Stimulated activated CD4-positive, alpha-beta T cell treated with anti-CD3 and anti-CD28 coated beads, Interleukin-15, amount 100 ng/mL, for 24 hours (primary cell): Measurements from ENCODE around the gene LRRC3C.
"Not testable (repeated sequence)": the region's sequence is repeated elsewhere in the genome, so short reads cannot be mapped to it uniquely, and the experiment has no call there.

Source experiments
- DNase-seq: peaks from one replicate; pipeline ENCODE4 v3.0.0-alpha.2; 2020

Gene LRRC3C

DNA sequence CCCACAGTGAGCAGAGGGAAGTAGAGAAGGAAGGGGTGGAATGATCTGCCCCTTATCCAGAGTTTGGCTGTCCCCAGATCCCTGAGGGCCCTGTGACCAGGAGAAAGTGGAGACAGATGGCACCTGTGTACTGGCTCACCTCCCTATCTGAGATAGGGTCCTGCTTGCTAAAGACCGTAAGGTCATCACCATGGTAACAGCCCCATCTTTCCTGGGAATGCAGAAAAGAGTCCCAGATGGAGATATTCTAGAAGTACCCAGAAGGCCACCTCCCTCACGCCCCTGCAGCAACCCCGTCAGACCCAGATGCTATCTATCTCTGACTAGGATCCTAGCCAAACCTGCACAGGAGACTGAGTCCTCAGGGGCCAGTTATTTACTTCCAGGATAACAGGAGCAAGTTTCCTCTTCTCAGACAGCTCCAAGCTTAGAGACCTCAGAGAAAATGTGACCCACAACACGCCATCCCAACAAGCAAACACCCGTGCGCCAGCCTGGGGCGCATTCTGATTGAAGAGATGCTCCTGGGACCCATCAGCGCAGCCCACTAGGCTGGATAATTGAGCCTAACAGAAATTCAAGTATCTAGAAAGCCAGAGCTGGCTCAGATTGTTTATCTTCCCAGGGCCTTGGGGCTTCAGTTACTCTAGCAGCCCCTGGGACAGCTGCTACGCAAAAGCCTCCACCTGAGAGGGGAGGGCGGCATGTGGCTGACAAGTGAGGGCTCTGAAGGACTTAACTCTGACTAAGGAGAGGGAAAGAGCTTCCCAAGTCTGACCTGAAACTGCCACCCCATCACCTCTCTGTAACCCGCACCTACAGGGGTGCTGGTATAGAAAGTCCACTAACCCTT lies 2.0 kb upstream of the LRRC3C start:
- no peak for DNase-seq

DNA sequence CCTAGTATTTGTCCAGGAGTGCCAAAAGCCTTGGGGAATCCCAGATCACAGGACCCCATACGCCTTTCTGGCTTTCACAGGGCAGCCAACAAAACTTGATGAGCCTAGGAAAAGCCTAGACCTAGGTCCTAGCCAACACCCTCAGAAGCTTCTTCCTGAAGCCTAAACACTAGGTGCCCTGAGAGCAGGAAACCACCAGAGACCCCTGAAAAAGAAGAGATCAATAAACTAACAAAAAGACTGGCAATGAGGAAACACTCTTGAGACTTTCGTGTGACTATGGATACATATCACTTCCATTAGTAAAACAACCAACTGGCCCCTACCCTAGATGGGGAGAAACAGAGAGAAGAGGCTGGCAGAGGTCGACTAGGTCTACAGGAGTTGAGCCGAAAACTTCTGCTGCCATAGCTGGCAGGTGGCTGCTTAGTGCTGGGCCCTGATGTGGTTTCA lies 1.4 kb upstream of the LRRC3C start:
- no peak for DNase-seq

DNA sequence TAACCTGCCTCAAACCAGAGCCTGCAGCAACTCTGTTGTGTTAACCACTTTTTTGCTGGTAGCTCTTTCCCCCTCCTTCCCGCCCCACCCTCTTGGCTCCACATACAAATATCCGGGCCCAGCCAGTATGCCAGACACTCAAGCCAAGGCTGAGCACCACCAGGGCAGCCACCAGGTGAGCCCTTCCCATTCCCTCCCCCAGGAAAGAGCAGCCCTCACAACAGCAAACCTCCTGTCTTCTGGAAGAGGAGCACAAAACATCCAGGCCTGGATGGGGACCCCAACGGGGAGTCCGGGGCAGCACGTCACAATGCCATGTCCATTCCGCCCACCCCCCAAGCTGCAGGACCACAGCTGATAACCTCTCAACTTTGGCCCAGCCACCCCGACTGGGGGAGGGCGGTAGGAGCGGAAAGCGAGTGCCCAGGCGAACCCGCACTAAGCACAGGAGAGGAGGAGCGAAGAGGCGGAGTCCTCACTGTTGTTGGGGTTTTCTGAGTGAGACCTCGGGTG lies 888 bp upstream of the LRRC3C start:
- DNase-seq: peak; percentile 72

DNA sequence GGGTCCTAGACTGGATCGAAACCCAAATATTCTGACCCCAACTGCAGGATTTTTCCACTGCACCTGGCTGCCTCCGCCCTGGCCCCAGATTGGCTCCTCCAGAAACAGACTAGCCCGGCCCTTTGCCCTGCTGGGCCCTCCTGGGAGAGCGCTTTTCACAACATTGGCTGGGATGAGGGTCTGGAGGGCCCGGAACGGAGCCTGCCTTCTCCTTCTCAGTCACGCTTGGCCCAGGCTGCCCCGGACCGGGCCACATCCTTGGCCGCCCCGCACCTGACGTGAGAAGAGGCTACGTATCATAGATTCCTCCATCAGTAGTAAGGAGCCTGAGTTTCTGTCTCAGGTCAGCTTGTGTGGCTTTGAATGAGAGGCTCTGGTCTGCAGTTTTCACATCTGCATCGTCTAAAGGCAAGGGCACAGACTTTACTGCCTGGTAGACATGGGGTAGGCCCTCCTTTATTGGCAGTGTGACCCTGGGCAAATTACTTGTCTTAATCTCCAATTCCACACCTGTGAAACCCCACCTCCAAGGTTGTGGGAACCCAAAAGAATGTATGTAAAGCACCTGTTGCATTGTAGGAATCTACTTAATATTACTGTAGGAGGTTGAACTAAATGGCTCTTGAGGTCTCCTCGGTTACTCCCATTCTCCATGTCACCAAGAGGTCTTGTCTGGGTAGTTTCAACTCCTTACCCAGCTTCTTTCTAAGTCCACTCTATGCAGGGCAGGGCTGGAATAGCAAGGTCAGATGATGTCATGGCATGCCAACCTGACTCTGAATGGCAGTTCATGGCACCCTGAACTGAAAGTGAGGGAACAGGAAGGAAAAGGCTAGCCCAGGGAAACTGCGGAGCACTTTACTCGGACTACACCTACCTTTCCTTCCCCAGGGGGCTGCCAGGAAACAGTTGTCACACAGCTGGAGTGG lies 661 bp downstream of the LRRC3C start:
- DNase-seq: no peak

DNA sequence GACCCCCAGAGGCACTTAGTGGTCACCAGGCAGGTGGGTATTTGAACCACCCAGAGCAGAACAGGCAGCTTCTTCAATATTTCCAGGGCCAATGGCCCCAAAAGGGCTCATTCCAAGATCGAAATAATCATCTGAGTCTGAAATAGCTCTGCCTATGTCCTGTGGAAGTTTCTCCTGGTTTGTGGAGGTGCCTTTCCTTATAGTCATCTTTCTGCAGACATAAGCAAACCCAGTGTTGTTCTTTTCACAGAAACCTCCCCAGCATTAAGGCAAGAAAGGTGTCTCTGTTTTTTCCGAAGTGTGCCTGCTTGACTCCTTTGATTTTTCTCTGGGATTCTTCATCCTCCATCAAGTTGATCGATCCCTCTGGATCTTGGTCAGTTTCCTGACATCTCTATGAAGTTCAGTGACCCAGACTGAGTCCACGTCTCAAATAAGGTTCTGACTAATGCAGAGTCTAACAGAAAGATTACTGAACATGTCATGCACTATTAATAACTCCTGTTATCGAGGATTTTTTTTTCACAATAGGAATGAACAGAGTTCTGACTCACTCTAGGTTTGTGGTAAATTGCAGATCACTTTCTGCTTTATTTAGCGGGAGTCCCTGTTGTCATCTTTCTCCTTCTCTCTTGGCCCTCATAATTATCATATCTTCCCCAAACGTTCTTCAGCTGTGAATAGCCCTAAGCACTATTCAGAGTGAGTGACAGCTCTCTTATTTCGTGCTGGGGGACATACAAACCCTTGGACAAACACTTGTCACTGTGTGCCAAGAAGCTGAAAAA lies 1.5 kb downstream of the LRRC3C start:
- DNase-seq: no peak

DNA sequence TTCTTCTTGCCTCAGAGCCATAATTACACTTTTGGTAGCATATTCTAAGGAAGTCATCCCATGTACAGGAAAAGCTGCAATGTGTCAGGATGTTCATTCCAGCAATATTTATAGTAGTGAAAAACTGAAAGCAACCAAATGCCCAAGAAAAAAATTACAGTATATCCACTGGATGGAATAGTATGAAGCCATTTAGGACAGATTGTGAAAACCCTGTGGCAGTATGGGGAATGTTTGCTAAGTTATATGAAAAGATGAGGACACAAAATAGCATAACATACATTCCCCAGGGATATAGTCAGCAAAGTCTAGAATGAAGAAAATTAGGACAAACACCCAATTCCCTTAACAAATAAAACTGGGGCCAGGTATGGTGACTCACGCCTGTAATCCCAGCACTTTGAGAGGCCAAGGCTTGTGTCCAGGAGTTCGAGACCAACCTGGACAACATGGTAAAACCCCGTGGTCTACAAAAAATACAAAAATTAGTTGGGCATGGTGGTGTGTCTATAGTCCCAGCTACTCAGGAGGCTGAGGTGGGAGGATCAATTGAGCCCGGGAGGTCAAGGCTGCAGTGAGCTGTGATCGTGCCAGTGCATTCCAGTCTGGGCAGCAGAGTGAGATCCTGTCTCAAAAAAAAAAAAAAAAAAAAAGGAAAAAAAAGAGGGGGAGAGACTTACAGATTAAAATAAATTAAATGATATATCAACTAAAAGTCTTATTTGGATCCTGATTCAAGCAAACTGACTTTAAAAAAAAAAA lies 2.3 kb downstream of the LRRC3C start:
- DNase-seq: no peak

DNA sequence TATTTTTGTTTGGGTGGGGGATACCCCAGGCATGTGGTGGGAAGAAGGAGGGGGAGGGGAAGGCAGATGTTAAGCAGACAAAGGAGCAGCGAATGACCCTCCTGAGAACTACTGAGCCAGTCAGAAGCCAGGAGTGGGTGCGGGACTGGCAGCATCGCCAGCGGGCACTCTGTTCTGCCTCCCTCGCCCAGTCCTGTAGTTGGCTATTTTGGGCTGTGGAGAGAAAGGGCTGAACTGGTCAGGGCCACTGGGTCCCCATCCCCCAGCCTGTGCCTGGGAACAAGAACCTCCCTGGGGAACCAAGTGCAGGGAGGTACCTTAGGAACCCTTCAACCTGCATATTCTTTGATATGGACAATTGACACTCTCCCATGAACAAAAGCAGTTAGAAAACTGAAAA lies 6.4 kb downstream of the LRRC3C start:
- no peak for DNase-seq

DNA sequence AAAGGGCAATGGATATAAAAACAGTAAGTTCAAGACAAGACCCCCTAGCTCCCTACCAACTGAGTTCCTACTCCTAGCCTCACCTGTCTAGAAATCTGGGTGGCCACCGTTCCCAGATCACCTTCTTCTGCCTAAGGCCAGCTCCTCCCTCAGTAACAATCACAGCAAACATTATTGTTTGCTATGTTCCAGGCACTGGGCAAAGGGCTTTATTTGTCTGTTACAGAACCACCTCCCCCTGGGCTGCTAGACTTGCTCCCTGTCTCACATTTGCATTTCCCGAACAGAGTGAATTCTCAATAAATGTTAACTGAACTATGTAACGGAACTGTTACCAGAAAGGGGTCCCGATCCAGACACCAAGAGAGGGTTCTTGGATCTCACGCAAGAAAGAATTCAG lies 6.8 kb downstream of the LRRC3C start:
- DNase-seq: no peak

DNA sequence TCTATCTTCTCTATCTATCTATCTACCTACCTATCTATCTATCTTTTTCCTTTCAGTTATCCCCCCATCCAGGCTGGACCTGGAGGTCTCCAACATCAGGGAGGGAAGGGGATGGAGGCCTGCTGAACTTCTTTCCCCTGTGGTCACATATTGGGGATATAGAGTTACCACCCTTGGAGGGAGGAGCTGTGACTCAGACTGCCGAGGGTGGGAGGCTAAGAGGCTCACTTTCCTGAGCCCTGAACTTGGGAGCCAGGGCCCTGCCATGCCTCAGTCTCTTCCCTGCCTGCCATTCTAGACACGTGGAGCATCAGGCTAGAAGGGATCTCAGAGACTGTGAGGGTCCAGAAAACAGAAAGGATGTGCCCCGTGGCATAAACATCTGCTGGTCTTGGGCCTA lies 8.4 kb downstream of the LRRC3C start:
- DNase-seq: no peak

DNA sequence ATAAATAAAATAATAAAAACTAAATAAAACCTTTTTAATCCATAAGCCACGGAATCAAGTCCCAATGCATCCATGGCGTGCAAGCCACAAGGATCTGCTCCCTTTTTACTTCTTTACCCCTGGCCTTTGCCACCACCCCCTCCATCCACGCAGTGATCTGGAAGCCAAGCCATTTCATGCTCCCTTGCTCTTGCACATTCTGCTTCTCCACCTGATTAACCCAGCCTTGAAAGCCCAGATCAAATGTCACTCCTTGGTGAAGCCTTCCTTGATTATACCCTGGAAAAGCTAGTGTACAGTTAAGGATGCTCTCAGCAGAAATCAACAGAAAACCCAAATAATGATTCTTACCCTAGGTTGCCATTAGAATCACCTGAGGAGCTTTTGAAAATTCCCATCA lies 9.9 kb downstream of the LRRC3C start:
- no peak for DNase-seq

DNA sequence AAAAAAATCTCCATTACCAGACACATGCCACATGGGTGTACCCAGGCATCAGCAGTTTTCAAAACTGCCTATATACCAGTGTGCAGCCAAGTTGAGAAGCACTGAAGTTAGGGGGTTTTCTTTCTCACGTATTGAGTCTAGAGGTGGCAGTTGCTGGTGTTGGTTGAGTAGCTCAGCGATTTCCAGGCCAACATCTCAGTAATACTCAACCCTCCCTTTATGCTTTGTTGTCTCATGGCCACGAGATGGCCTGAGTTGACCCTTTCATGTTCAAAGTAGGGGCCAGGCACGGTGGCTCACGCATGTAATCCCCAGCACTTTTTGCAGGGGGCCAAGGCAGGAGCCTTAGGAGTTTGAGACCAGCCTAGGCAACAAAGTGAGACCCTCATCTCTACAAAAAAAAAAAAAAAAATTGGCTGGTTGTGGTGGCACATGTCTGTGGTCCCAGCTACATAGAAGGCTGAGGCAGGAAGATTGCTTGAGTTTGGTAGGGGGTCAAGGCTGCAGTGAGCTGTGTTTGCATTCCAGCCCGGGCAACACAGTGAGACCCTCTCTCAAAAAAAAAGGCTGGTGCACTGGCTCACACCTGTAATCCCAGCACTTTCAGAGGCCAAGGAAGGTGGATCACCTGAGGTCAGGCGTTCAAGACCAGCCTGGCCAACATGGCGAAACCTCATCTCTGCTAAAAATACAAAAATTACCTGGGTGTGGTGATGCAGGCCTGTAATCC lies 10.8 kb downstream of the LRRC3C start:
- no peak for DNase-seq

DNA sequence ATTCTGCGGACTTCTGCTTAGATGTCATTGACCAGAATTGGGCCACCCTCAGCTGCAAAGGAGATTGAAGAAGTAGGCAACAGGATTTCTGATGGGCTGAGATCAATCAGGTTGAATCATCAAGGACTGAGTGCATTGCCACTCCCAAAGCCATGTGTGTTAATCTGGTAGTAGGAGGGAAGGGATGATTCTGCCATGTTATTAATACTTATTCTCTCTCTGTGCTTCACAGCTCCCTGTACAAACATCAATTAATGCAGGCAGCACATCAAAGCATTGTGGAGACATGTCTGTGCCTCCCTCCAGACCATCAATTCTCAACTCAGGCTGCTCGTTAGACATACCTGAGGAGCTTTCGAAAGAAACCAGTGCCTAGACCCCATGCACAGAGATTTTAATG lies 11.6 kb downstream of the LRRC3C start:
- DNase-seq: no peak

DNA sequence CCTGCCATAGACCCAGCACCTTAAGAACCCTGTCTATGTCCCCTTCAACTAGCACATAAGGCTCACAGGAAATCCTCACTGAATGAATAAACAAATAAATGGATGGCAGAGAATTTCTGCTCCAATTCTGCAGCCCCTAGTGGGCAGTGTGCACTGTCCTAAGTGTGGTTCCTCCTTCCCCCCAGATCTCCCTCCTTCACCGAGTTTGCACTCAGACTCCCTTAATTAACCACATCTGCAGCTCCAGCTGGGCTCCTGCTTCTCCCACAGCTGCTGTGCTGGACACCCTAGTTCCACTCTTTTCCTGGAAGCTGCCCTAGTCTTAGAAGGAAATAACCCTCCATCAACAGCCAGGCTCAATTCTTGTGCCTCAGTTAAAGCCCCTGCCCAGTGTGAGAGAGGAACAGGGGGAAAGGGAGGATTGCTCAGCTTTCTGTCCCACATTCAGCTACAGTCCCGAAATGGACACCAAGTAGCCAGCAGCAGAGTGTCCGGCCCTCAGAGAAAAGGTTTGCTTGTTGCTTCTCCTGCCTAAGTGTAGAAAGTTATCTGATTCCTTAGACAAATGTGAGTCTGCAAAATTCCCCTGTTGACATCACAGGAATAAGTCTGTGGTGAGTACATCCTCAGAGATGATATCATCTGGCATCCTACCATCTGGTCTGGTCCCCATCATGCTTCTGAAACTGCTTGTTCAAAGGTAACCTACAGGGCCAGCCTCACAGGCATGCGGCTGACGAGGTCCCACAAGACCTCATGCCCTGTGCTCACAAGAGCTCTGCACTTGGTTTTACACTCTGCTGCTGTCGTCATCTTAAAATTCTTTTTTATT lies 12.3 kb downstream of the LRRC3C start:
- peak; percentile 62 for DNase-seq

DNA sequence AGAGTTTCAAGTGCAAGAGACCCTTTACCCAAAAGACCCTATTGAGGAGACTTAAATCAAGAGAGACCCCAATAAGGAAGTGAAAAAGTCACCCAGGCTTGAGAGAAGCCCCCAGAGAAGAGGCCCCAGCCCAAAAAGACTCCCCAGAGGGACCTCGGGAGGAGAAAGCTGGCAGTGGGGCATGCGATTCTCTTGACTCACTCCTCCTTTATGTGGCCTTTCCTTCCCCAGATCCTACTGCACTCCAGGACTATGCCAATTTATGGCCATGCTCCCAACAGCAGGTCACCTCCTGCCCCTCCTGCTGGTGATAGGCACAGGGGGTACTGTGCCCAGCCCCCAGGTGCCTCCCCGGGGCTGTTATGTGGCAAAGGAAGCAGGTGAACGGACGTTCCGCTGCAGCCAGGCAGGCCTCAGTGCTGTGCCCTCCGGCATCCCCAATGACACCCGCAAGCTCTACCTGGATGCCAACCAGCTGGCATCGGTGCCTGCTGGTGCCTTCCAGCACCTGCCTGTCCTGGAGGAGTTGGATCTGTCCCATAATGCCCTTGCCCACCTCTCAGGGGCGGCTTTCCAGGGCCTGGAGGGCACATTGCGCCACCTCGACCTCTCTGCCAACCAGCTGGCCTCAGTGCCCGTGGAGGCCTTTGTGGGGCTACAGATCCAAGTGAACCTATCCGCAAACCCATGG lies 16.3 kb downstream of the LRRC3C start:
- no peak for DNase-seq

DNA sequence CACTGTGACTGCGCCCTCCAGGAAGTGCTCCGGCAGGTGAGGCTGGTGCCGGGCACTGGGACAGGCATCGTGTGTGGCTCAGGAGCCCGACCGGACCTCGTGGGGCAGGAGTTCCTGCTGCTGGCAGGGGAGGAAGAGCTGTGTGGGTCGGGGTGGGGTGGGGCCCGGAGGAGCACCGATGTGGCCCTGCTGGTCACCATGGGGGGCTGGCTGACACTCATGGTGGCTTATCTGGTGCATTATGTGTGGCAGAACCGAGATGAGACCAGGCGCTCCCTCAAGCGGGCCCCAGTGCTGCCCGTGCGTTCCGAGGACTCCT lies 16.8 kb downstream of the LRRC3C start:
- no peak for DNase-seq

DNA sequence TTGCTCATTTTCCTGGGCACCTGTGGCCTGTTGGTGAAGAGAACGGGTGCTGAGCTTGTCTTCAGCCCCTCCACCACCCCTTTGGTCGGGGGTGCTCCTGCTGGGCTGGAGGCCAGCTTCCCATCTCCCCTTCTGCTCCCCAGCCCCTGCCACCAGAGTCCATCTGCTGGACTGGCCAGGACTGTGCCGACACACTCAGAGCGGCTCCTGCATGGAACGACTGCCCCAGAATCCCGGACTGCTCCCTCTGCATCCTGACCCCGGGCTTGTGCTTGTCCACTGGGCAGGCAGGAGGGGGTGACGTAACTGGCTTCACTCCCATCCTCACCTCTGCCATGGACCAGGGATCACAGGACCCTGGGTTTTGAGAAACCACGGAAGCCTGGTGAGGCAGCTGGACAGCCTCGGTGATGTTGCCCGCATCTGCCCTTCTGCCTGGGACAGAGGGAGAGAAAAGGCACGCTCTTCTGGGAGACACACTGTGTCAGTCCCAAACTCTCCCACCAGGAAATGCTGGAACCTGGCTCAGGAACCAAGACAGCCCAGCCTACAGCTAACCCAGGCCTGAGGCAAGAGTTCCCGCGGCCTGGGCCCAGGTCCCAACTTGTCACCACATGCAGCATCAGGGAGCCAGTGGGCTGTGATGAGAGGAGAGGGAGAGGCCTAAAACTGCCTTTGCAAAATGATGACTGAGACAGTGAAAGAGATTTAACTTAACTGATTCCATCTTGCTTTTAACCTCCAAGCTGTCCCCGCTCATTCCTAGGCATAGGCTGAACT lies 19.2 kb downstream of the LRRC3C start:
- DNase-seq: no peak

DNA sequence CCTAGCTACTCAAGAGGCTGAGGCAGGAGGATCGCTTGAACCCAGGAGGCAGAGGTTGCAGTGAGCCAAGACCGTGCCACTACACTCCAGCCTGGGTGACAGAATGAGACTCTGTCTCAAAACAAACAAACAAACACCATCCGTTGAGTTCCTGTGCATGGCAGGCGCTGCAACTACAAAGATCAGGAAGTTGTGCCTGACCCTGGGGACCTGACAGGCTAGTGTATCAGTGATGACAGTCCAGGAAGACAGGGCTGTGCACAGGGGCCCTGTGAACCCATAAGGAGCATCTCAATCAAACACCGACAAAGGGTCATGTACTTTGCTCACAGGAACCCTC lies 20.9 kb downstream of the LRRC3C start:
- DNase-seq: not testable (repeated sequence)

DNA sequence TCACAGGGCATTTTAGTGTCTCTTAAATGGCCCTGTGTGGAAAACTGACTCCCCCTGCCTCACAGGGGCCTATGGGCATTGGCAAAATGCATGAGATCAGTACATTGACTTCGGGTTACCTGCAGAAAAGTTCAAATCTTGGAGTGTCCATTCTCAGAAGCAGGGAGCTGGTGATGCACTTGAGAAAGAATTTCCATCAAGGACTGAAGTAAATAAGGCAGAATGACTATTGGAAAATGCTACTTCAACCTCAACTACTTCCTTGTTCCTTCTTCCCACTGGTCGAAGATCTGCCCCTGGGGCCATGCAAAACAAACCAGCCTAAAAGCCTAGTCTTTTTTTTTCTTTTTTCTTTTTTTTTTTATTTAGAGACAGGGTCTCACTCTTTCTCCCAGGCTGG lies 21.5 kb downstream of the LRRC3C start:
- DNase-seq: no peak

DNA sequence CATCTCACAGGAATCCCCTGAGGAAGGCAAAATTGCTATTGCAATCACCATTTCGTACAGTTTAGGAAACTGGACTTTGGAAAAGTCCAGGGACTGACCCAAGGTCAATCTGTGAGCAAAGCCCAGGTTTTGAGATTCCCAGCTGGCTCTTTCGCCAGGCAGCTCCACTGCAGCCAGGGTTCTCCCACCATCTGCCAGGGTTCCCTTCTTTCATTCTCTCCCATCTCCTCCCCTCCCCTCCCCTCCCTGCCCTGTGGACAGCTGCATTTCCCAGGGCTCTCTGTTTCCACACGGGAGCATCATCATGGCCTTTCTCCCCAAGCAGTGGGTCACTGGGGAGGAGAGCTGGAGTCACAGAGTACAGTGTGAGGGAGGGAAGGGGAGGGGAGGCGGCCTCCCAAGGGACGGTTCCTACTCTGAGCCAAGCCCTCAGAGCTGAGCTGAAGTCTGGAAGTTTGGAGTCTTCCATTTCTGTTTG lies 23.4 kb downstream of the LRRC3C start:
- DNase-seq: no peak
